CD14-positive monocyte (primary cell): ENCODE data around the gene SGTB. TPM values are rescaled to one million over a fixed set of nuclear protein-coding genes. Genes with fewer than 3 reads are reported as not detected.

Experiments
- DNase-seq, 3 donors: peaks; one replicate each; pipeline ENCODE4 v3.0.0-alpha.2; 2011 to 2022
- H2AFZ ChIP-seq: 2 replicates; pipeline ENCODE4 v1.6.0; 2012; ENCODE audit warnings: mild to moderate bottlenecking, low read depth, low read length, inconsistent platforms; ENCODE audit not compliant: insufficient read depth, poor library complexity, severe bottlenecking
- H3K27ac ChIP-seq, 2 donors: 1 replicate in 1 of 2; 2 replicates in 1 of 2; pipeline ENCODE4 v1.5.1; 2012 to 2013; ENCODE audit warnings: low read length in 2 of 2, control low read depth in 1 of 2, inconsistent platforms in 1 of 2, low read depth in 1 of 2, mild to moderate bottlenecking in 1 of 2
- H3K27me3 ChIP-seq, 2 donors: one replicate each; pipeline versions ENCODE4 v1.6.0 to v1.6.1; 2011 to 2013; ENCODE audit warnings: low read length in 2 of 2; ENCODE audit not compliant: control insufficient read depth in 2 of 2, insufficient read depth in 2 of 2
- H3K36me3 ChIP-seq, 2 donors: replicated peaks in 1 of 2; 1 replicate in 1 of 2; 2 replicates in 1 of 2; pipeline versions ENCODE4 v1.5.1 to v1.6.1; 2012 to 2013; ENCODE audit warnings: low read length in 2 of 2, control low read depth in 1 of 2, inconsistent platforms in 1 of 2, mild to moderate bottlenecking in 1 of 2; ENCODE audit not compliant: insufficient read depth in 2 of 2, control insufficient read depth in 1 of 2
- H3K4me1 ChIP-seq, 2 donors: 1 replicate in 1 of 2; 2 replicates in 1 of 2; pipeline versions ENCODE4 v1.5.1 to v1.6.1; 2012 to 2013; ENCODE audit warnings: low read length in 2 of 2, control low read depth in 1 of 2, inconsistent platforms in 1 of 2, mild to moderate bottlenecking in 1 of 2, moderate library complexity in 1 of 2; ENCODE audit not compliant: insufficient read depth in 2 of 2, control insufficient read depth in 1 of 2
- H3K4me2 ChIP-seq: replicated peaks from 2 replicates; pipeline ENCODE3; 2012; ENCODE audit warnings: low read length, moderate library complexity, mild to moderate bottlenecking; ENCODE audit not compliant: poor library complexity, severe bottlenecking; ENCODE audit errors: extremely low read depth
- H3K4me3 ChIP-seq, 3 experiments: fragments of 200-600 bp in 1 of 3; sonication (generic) in 1 of 3; replicated peaks in 1 of 3; 1 replicate in 2 of 3; 2 replicates in 1 of 3; pipeline ENCODE4 v1.5.1; 2011 to 2013; ENCODE audit warnings: low read length in 3 of 3, mild to moderate bottlenecking in 3 of 3, control low read depth in 2 of 3, low read depth in 2 of 3, inconsistent platforms in 1 of 3, moderate library complexity in 1 of 3
- H3K79me2 ChIP-seq: 2 replicates; pipeline ENCODE4 v1.6.0; 2012; ENCODE audit warnings: mild to moderate bottlenecking, control low read depth, inconsistent platforms, low read length, moderate library complexity; ENCODE audit not compliant: insufficient read depth
- H3K9ac ChIP-seq: 2 replicates; pipeline ENCODE4 v1.6.0; 2017; ENCODE audit warnings: low read length, mild to moderate bottlenecking; ENCODE audit not compliant: insufficient read depth, poor library complexity, severe bottlenecking
- H3K9me3 ChIP-seq, 2 donors: replicated peaks in 1 of 2; 1 replicate in 1 of 2; 2 replicates in 1 of 2; pipeline versions ENCODE4 v1.5.1 to v1.6.1; 2012 to 2013; ENCODE audit warnings: low read length in 2 of 2, control low read depth in 1 of 2; ENCODE audit not compliant: control insufficient read depth in 1 of 2, insufficient read depth in 1 of 2
- H4K20me1 ChIP-seq: 2 replicates; pipeline ENCODE4 v1.6.0; 2012; ENCODE audit warnings: mild to moderate bottlenecking, low read length, control low read depth, moderate library complexity; ENCODE audit not compliant: insufficient read depth
- H3K27ac Mint-ChIP-seq, 7 donors: one replicate each; pipeline ENCODE4 v1.8.0; 2020; ENCODE audit warnings: mild to moderate bottlenecking in 7 of 7, mixed read lengths in 7 of 7, moderate library complexity in 6 of 7, inconsistent platforms in 2 of 7
- H3K27me3 Mint-ChIP-seq, 3 donors: one replicate each; pipeline ENCODE4 v1.8.0; 2021 to 2022; ENCODE audit warnings: low read depth in 3 of 3, mild to moderate bottlenecking in 3 of 3, mixed read lengths in 3 of 3, moderate library complexity in 3 of 3, inconsistent platforms in 1 of 3
- H3K36me3 Mint-ChIP-seq, 2 donors: one replicate each; pipeline ENCODE4 v1.8.0; 2020; ENCODE audit warnings: mixed read lengths in 2 of 2, inconsistent platforms in 1 of 2, mild to moderate bottlenecking in 1 of 2
- H3K4me1 Mint-ChIP-seq: one replicate; pipeline ENCODE4 v1.8.0; 2020; ENCODE audit warnings: mild to moderate bottlenecking, mixed read lengths
- H3K4me3 Mint-ChIP-seq, 2 donors: one replicate each; pipeline ENCODE4 v1.8.0; 2020; ENCODE audit warnings: mild to moderate bottlenecking in 2 of 2, mixed read lengths in 2 of 2, moderate library complexity in 1 of 2
- H3K9me3 Mint-ChIP-seq, 7 donors: one replicate each; pipeline ENCODE4 v1.8.0; 2020 to 2022; ENCODE audit warnings: mixed read lengths in 7 of 7, mild to moderate bottlenecking in 6 of 7, moderate library complexity in 6 of 7, inconsistent platforms in 2 of 7
- CTCF ChIP-seq: fragments of 200-600 bp; IDR thresholded peaks from one replicate; pipeline ENCODE4 v1.8.0; 2022; ENCODE audit warnings: antibody characterized with exemption, mild to moderate bottlenecking
- WGBS: methylation state at CpG from one replicate; pipeline ENCODE4 v1.1.5; 2013; ENCODE audit warnings: missing lambda C conversion rate; ENCODE audit not compliant: insufficient coverage; 5-methylcytosine and 5-hydroxymethylcytosine counted together
- intact Hi-C, 2 donors: fragments of 100-400 bp; cut with micrococcal nuclease; formaldehyde crosslinking; loops; one replicate each; pipeline versions ENCODE4 v1.15.0 to v1.15.1; 2023
- polyA plus RNA-seq, 3 donors: library from polyadenylated mRNA; depleted of rRNA in 1 of 3; unstranded in 2 of 3; stranded (reverse) in 1 of 3; fragments of 300-500 nt in 2 of 3; fragments of >200 nt in 1 of 3; fragmentation: Illumina TruSeq in 2 of 3; gene quantifications; 1 replicate in 2 of 3; 2 replicates in 1 of 3; pipeline ENCODE4 v1.2.3, GENCODE V29; 2012 to 2021

Gene SGTB
- polyA plus RNA-seq, 3 donors: 7.4 to 16.5 (median 7.6) TPM

DNA sequence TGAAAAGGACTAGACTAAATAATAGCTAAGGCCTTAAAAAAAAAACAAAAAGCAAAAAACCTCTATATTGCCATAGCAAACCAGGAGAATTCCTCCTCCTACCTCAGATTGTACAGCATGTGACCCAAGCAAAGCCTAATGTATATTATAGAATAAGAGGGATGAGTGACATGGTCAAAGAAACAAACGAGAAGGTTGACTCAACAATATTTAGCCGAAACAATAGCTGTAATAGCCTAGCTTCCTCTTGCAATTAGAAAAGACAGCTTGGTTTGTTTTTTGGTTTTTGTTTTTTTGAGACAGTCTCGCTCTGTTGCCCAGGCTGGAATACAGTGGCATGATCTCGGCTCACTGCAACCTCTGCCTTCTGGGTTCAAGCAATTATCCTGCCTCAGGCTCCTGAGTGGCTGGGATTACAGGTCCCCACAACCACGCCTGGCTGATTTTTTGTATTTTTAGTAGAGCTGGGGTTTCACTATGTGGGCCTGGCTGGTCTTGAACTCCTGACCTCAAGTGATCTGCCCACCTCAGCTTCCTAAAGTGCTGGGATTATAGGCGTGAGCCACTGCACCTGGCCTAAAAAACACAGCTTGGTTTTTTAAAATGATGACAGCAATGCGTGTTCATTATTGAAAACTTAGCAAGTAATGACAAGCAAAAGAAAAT lies 5.7 kb upstream of the SGTB start:
- peak overlapping the region; percentile 19 to 84 (median 54) for H3K27ac Mint-ChIP-seq
- no peak overlapping the region for H3K4me2 ChIP-seq
- H3K4me3 Mint-ChIP-seq: peak overlapping the region in 1 of 2 donors; percentile 26

More for the DNA sequence above, 5.7 kb upstream of the SGTB start:
- WGBS: 100% methylated on average over 1 of the region's 7 CpGs
- H3K9me3 Mint-ChIP-seq: peaks cover 0 to 2% (median 0%) of the 10 kb centered on the region in 7 donors
- H3K27ac ChIP-seq: peak overlapping the region; percentile 43 to 47
- H3K4me1 Mint-ChIP-seq: peaks cover 61% of the 10 kb centered on the region
- TF ChIP-seq CTCF: no peak
- no peaks in the 10 kb centered on the region for H3K9me3 ChIP-seq
- intact Hi-C loops: loop anchor here in 1 of 2 donors (10.0 kb wide), 1 partner anchor 103 kb away; the partner anchor contains the start of genes SHLD3, TRAPPC13 and TRIM23
- H4K20me1 ChIP-seq: peaks cover 6% of the 10 kb centered on the region
- no peak overlapping the region for H3K4me3 ChIP-seq
- no peak overlapping the region for H2AFZ ChIP-seq
- no peaks in the 10 kb centered on the region for H3K36me3 ChIP-seq
- H3K27me3 ChIP-seq: no peaks in the 10 kb centered on the region
- peaks cover 2 to 3% of the 10 kb centered on the region in 2 donors for H3K36me3 Mint-ChIP-seq
- no peak overlapping the region for H3K9ac ChIP-seq
- no peak for DNase-seq
- H3K4me1 ChIP-seq: peaks cover 55 to 61% of the 10 kb centered on the region in 2 donors
- no peaks in the 10 kb centered on the region for H3K27me3 Mint-ChIP-seq
- peaks cover 83% of the 10 kb centered on the region for H3K79me2 ChIP-seq
